Adrenal gland (tissue), 12 donors: Measurements from ENCODE around the gene OSR1. TPM values are rescaled to one million over a fixed set of nuclear protein-coding genes. Genes with fewer than 3 reads are reported as not detected.

ENCODE experiments used
- DNase-seq, 7 donors: peaks; one replicate each; pipeline ENCODE4 v3.0.0-alpha.2; 2019 to 2020
- H3K27ac ChIP-seq, 5 donors: fragments of 200-600 bp; sonication (generic) in 4 of 5; 1 replicate in 3 of 5; 2 replicates in 2 of 5; pipeline versions ENCODE4 v1.5.1 to v1.8.0; 2016 to 2020; ENCODE audit warnings: mild to moderate bottlenecking in 1 of 5
- H3K27me3 ChIP-seq: fragments of 200-600 bp; 2 replicates; pipeline ENCODE4 v1.8.0; 2021
- H3K36me3 ChIP-seq, 2 donors: fragments of 200-600 bp; replicated peaks in 1 of 2; 1 replicate in 1 of 2; 2 replicates in 1 of 2; pipeline versions ENCODE4 v1.5.1 to v1.8.0; 2018 to 2022
- H3K4me1 ChIP-seq, 2 donors: fragments of 200-600 bp; replicated peaks in 1 of 2; 1 replicate in 1 of 2; 2 replicates in 1 of 2; pipeline versions ENCODE4 v1.5.1 to v1.8.0; 2018 to 2021
- H3K4me3 ChIP-seq, 4 donors: fragments of 200-600 bp; sonication (generic) in 3 of 4; one replicate each; pipeline ENCODE4 v1.5.1; 2016 to 2018
- H3K9me3 ChIP-seq, 3 donors: fragments of 200-600 bp; sonication (generic) in 1 of 3; replicated peaks in 1 of 3; 1 replicate in 2 of 3; 2 replicates in 1 of 3; pipeline versions ENCODE4 v1.5.1 to v1.8.0; 2016 to 2021
- POLR2A ChIP-seq, 2 donors: fragments of 450-650 bp; IDR thresholded peaks; one replicate each; pipeline ENCODE4 v1.6.1; 2017; ENCODE audit warnings: antibody characterized with exemption in 2 of 2, mild to moderate bottlenecking in 2 of 2, moderate library complexity in 1 of 2
- WGBS, 4 donors: extraction: QIAGEN DNeasy Blood & Tissue Kit in 2 of 4; methylation state at CpG; one replicate each; pipeline versions ENCODE4 v1.1.5 to v1.1.7; 2013 to 2017; 5-methylcytosine and 5-hydroxymethylcytosine counted together
- intact Hi-C, 2 donors: fragments of 100-400 bp; cut with DNase I; formaldehyde crosslinking; loops; one replicate each; pipeline versions ENCODE4 v1.14.1 to v1.15.0; 2022 to 2023
- polyA plus RNA-seq, 3 donors: library from polyadenylated mRNA; stranded (reverse); fragments of 200-250 nt in 2 of 3; fragments of 350-450 nt in 1 of 3; fragmentation: Illumina TruSeq in 1 of 3; extraction: RNeasy Lipid Tissue Mini Kit (QIAGEN cat#74804) in 1 of 3; gene quantifications; one replicate each; pipeline ENCODE4 v1.2.3, GENCODE V29; 2013 to 2014
- total RNA-seq, 9 donors: library from RNA; depleted of rRNA in 4 of 9; stranded (reverse); fragments of >200 nt in 4 of 9; fragments of 120-200 nt in 1 of 9; fragmentation: NEBNext Ultra II Directional in 1 of 9; extraction: Animal tissue kit (Norgen Biotek cat#: 25700) in 1 of 9; gene quantifications; one replicate each; pipeline versions ENCODE4 v1.1.0 to v1.2.4, GENCODE V29; 2013 to 2023
- TF ChIP-seq, protein P1 (sequence below), 6 experiments: fragments of 450-650 bp in 4 of 6; fragments of 200-600 bp in 2 of 6; sonication (generic) in 1 of 6; IDR thresholded peaks; 1 replicate in 5 of 6; 2 replicates in 1 of 6; pipeline versions ENCODE4 v1.5.1 to v1.8.0; 2016 to 2021; ENCODE audit warnings: antibody characterized with exemption in 6 of 6, mild to moderate bottlenecking in 2 of 6, moderate library complexity in 1 of 6
- donor health status: healthy with polysubstance abuse.
- donor health status: Bipolar disorder and iron deficiency.
- donor health status: DM: yes; HTN: yes; CAD: no.
- donor health status: DM: no; HTN: no; CAD: no.
- donor health status: DM: no; HTN: no; CAD: no.
- donor health status: DM: yes; HTN: yes; CAD: no.

OSR1 gene
- total and polyA plus RNA-seq, 12 donors, result 0.61 to 7.9 (median 2.4) TPM

DNA sequence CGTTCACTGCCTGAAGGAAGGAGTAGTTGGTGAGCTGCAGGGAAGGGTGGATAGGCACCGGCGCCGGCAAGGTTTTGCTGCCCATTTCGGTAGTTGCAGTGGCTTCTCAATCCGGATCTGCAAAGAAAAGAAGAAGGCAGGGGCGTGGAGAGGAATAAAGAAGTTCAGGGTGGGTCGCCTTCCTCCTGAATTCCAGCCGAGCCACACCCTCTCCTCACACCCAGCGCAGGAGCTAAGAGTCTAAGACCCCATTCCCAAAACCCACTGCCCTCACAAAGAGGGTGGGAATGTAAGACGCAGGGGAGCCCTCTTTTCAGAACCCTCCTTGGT lies 4.7 kb downstream of the OSR1 start:
- Histone ChIP-seq H3K27ac (no peak overlapping the region), H3K4me1 (peaks cover 9 to 14% of the 10 kb centered on the region in 2 donors), H3K27me3 (peaks cover 66% of the 10 kb centered on the region), H3K9me3 (no peaks in the 10 kb centered on the region), H3K36me3 (no peaks in the 10 kb centered on the region), H3K4me3 (no peak overlapping the region)
- intact Hi-C loops, result loop anchor here (10.0 kb wide), 3 partner anchors 179 to 511 kb away; no protein-coding TSS in a partner anchor
- DNase-seq, result no peak
- TF ChIP-seq POLR2A (IDR thresholded peaks at IDR 0.05), result no peak
- TF ChIP-seq, protein P1, sequence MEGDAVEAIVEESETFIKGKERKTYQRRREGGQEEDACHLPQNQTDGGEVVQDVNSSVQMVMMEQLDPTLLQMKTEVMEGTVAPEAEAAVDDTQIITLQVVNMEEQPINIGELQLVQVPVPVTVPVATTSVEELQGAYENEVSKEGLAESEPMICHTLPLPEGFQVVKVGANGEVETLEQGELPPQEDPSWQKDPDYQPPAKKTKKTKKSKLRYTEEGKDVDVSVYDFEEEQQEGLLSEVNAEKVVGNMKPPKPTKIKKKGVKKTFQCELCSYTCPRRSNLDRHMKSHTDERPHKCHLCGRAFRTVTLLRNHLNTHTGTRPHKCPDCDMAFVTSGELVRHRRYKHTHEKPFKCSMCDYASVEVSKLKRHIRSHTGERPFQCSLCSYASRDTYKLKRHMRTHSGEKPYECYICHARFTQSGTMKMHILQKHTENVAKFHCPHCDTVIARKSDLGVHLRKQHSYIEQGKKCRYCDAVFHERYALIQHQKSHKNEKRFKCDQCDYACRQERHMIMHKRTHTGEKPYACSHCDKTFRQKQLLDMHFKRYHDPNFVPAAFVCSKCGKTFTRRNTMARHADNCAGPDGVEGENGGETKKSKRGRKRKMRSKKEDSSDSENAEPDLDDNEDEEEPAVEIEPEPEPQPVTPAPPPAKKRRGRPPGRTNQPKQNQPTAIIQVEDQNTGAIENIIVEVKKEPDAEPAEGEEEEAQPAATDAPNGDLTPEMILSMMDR (IDR thresholded peaks at IDR 0.05), result no peak
- WGBS, 4 donors, result 47 to 53% (median 50%) methylated on average over 11 of the region's 11 CpGs

DNA sequence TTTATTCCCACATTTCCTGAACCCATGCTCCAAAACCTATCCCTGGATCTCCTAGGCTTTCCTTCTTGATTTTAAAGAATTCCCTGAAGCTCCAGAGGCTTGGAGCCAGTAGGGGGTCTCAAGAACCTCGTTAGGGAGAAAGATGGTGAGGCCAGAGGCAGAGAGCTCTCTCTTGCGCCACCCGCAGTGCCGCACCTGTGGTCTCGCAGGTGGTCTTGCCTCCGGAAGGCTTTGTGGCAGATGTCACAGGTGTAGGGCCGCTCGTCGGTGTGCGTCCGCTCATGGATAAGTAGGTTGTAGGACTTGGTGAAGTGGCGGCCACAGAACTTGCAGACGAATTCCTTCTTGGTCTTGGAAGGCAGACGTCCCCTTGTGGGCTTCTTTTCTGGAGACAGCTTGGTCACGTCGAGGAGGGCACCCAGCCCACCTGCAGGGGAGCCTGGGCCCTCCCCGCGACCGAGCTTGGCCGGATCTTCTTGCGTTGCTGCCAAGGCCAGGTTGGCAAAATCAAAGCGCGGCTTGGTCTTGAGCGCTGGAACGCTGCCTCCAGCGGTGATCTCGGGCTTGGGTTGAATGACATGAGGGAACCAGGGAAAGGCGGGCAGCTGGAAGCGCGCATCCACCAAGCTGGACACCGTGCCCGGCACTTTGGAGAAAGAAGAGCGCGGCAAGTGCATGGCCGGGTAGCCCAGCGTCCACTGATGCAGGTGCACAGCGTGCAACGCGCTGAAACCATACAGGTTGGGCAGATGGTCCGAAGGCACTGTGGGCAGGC lies 5.3 kb downstream of the OSR1 start:
- H3K9me3 ChIP-seq, result no peaks in the 10 kb centered on the region
- H3K4me1 ChIP-seq, result peaks cover 8 to 13% of the 10 kb centered on the region in 2 donors
- H3K36me3 ChIP-seq, result no peaks in the 10 kb centered on the region
- TF ChIP-seq POLR2A (IDR thresholded peaks at IDR 0.05), result no peak
- TF ChIP-seq, protein P1 (IDR thresholded peaks at IDR 0.05), result no peak
- no peak overlapping the region for H3K27ac ChIP-seq
- DNase-seq, result no peak
- WGBS, 4 donors, result 49 to 63% (median 54%) methylated on average over 33 to 40 of the region's 40 CpGs
- H3K4me3 ChIP-seq, result no peak overlapping the region
- H3K27me3 ChIP-seq, result peaks cover 66% of the 10 kb centered on the region
- intact Hi-C loops, result loop anchor here (10.0 kb wide), 3 partner anchors 178 to 512 kb away; no protein-coding TSS in a partner anchor

DNA sequence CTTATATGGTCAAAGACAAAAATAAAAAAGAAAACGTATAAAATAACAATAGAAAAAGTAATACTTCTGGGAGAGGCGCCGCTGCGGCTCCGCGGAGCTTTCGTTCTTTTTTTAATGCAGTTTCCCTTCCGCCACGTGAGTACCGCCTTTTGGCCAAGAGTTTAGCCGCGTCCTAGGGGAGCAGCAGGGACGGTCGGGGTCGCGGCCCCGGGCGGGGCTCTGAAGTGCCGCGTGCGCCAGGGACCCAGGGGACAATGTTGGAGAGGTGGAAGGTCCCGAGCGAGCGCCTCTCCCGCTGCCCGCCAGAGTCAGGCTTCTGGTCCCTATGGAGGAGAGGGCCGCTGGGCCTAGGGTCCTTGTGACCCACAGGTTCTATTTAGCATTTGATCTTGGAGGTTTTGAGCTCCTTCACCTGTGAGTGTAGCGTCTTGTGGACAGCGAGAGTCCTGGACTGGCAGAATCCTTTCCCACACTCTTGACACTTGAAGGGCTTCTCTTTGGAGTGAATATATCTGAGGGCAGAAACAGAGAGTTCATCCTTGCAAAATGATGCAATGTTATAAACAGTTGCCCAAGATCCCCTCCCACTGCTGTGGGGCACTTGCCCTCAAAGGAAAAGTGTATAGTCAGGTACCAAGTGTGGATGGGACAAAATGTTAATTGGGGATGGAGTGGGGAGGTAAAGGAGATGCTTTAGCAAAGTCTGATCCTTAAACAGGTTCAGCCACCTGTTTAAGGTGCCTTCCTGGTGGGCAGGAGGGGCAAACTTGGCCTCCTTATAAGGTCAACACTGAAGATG lies 6.3 kb downstream of the OSR1 start:
- no peak overlapping the region for H3K27ac ChIP-seq
- intact Hi-C loops, result loop anchor here (10.0 kb wide), 3 partner anchors 177 to 513 kb away; no protein-coding TSS in a partner anchor
- 34 to 39% (median 36%) methylated on average over 22 to 29 of the region's 29 CpGs for WGBS, 4 donors
- peaks cover 3 to 7% of the 10 kb centered on the region in 2 donors for H3K4me1 ChIP-seq
- peak overlapping the region in 1 of 4 donors; percentile 33 for H3K4me3 ChIP-seq
- no peaks in the 10 kb centered on the region for H3K9me3 ChIP-seq
- no peak for TF ChIP-seq POLR2A (IDR thresholded peaks at IDR 0.05)
- TF ChIP-seq, protein P1 (IDR thresholded peaks at IDR 0.05), result no peak
- H3K27me3 ChIP-seq, result peaks cover 55% of the 10 kb centered on the region
- H3K36me3 ChIP-seq, result no peaks in the 10 kb centered on the region
- no peak for DNase-seq

DNA sequence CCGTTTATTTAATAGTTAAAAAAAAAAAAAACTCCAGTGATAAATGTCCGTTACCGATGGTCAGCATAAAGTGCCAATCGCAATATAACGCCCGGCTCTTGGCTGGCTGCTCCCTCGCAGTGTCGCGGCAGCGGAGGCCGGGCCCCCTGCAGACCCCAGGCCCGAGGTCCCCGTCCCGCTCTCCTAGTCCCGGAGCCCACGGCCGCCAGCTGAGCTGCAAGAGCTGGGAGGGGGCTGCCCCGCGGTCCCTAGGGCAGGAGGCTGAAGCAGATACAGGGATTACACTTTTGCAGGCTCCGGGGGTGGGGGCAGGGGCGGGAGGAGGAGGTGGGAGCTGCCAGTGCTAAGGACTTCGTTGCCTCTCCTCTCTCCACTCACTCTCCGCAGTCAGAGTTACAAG lies 6.9 kb downstream of the OSR1 start:
- intact Hi-C loops, result loop anchor here (10.0 kb wide), 3 partner anchors 177 to 513 kb away; no protein-coding TSS in a partner anchor
- no peaks in the 10 kb centered on the region for H3K9me3 ChIP-seq
- H3K27ac ChIP-seq, result no peak overlapping the region
- H3K4me3 ChIP-seq, result peak overlapping the region in 1 of 4 donors; percentile 33
- H3K4me1 ChIP-seq, result peaks cover 9 to 12% of the 10 kb centered on the region in 2 donors
- peaks cover 49% of the 10 kb centered on the region for H3K27me3 ChIP-seq
- no peak for DNase-seq
- no peaks in the 10 kb centered on the region for H3K36me3 ChIP-seq
- no peak for TF ChIP-seq POLR2A (IDR thresholded peaks at IDR 0.05)
- TF ChIP-seq, protein P1 (IDR thresholded peaks at IDR 0.05), result no peak
- WGBS, 4 donors, result 33 to 45% (median 35%) methylated on average over 23 of the region's 23 CpGs
